Loucy (cell line): ENCODE measurements around the gene KLRC4.
"Not testable (repeated sequence)": the region's sequence is repeated elsewhere in the genome, so short reads cannot be mapped to it uniquely, and the experiment has no call there.

ENCODE experiments used
- H2AFZ ChIP-seq: fragments of 200-600 bp; sonication (generic); 2 replicates; pipeline ENCODE4 v1.6.0; 2016; ENCODE audit warnings: antibody characterized with exemption, mild to moderate bottlenecking, low read length, moderate library complexity
- H3F3A ChIP-seq: fragments of 200-600 bp; 2 replicates; pipeline ENCODE4 v1.6.0; 2016; ENCODE audit warnings: antibody characterized with exemption, low read depth, mild to moderate bottlenecking
- H3K27me3 ChIP-seq: fragments of 200-600 bp; sonication (generic); 2 replicates; pipeline ENCODE4 v1.6.1; 2014; ENCODE audit warnings: low read length, mild to moderate bottlenecking; ENCODE audit not compliant: insufficient read depth, poor library complexity, severe bottlenecking
- H3K36me3 ChIP-seq: fragments of 200-600 bp; sonication (generic); 2 replicates; pipeline ENCODE4 v1.6.1; 2016; ENCODE audit warnings: low read length; ENCODE audit not compliant: insufficient read depth
- H3K4me1 ChIP-seq: fragments of 200-600 bp; sonication (generic); 2 replicates; pipeline ENCODE4 v1.5.1; 2014; ENCODE audit warnings: low read length, mild to moderate bottlenecking; ENCODE audit not compliant: insufficient read depth, poor library complexity, severe bottlenecking
- H3K4me2 ChIP-seq: fragments of 200-600 bp; sonication (generic); 2 replicates; pipeline ENCODE4 v1.6.0; 2014; ENCODE audit warnings: antibody characterized with exemption, low read length, low read depth, mild to moderate bottlenecking; ENCODE audit not compliant: poor library complexity, severe bottlenecking
- H3K4me3 ChIP-seq: fragments of 200-600 bp; sonication (generic); 2 replicates; pipeline ENCODE4 v1.5.1; 2014; ENCODE audit warnings: low read length, mild to moderate bottlenecking, mixed read lengths; ENCODE audit not compliant: poor library complexity, severe bottlenecking
- H3K79me2 ChIP-seq: fragments of 200-600 bp; sonication (generic); 2 replicates; pipeline ENCODE4 v1.6.1; 2014; ENCODE audit warnings: low read length; ENCODE audit not compliant: insufficient read depth
- H3K9ac ChIP-seq: fragments of 200-600 bp; sonication (generic); 2 replicates; pipeline ENCODE4 v1.6.0; 2014; ENCODE audit warnings: mild to moderate bottlenecking, low read depth, low read length, moderate library complexity; ENCODE audit not compliant: poor library complexity, severe bottlenecking
- H3K9me2 ChIP-seq: fragments of 200-600 bp; sonication (generic); replicated peaks from 2 replicates; pipeline ENCODE4 v1.6.1; 2016; ENCODE audit warnings: low read depth, low read length, mixed read lengths
- H3K9me3 ChIP-seq: fragments of 200-600 bp; sonication (generic); 2 replicates; pipeline ENCODE4 v1.6.1; 2014; ENCODE audit warnings: mild to moderate bottlenecking, antibody characterized with exemption, low read length, low read depth; ENCODE audit not compliant: insufficient read depth
- H4K20me1 ChIP-seq: fragments of 200-600 bp; sonication (generic); 2 replicates; pipeline ENCODE4 v1.6.0; 2014; ENCODE audit warnings: antibody characterized with exemption, low read length, mild to moderate bottlenecking; ENCODE audit not compliant: insufficient read depth, poor library complexity, severe bottlenecking
- CTCF ChIP-seq: fragments of 200-600 bp; sonication (generic); conservative IDR thresholded peaks from 2 replicates; pipeline ENCODE4 v1.5.1; 2014; ENCODE audit warnings: mild to moderate bottlenecking, antibody characterized with exemption, low read length
- EZH2phosphoT487 ChIP-seq: fragments of 200-600 bp; IDR thresholded peaks from 2 replicates; pipeline ENCODE4 v1.6.1; 2018; ENCODE audit warnings: antibody characterized with exemption, mild to moderate bottlenecking, moderate library complexity, borderline replicate concordance

KLRC4 gene

GRCh38 chr12:10395390-10395998 lies 14.1 kb downstream of the KLRC4 start:
- Histone ChIP-seq H3K9me2 (no peaks in the 10 kb centered on the region), H3K36me3 (no peaks in the 10 kb centered on the region), H3K4me2 (peak overlapping the region; percentile 53), H4K20me1 (no peaks in the 10 kb centered on the region), H3K4me1 (peaks cover 53% of the 10 kb centered on the region), H3F3A (no peaks in the 10 kb centered on the region), H3K9ac (no peak overlapping the region), H3K9me3 (no peaks in the 10 kb centered on the region), H2AFZ (no peak overlapping the region), H3K79me2 (no peaks in the 10 kb centered on the region), H3K4me3 (peak overlapping the region; percentile 11), H3K27me3 (no peaks in the 10 kb centered on the region)
- TF ChIP-seq CTCF (no peak), EZH2phosphoT487 (no peak)

DNA sequence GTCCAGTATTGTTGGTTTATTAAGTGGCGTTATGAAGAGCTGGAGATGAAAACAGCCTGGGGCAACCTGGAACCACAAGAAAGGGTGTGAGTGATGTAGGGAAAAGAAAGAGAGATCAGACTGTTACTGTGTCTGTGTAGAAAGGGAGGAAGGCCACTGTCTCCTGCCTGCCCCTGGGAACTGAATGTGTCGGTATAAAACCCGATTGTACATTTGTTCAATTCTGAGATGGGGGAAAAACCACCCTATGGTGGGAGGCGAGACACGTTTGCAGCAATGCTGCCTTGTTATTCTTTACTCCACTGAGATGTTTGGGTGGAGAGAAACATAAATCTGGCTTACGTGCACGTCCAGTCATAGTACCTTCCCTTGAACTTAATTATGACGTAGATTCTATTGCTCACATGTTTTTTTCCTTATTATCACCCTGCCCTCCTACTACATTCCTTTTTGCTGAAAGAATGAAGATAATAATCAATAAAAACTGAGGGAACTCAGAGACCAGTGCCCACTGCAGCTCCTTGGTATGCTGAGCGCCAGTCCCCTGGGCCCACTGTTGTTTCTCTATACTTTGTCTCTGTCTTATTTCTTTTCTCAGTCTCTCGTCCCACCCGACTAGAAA lies 14.9 kb downstream of the KLRC4 start:
- not testable (repeated sequence) for H3K36me3 ChIP-seq, H3K79me2 ChIP-seq, H3F3A ChIP-seq, H3K4me3 ChIP-seq, H2AFZ ChIP-seq, H3K9ac ChIP-seq, H3K27me3 ChIP-seq, H3K9me2 ChIP-seq, H4K20me1 ChIP-seq, H3K9me3 ChIP-seq
- peaks cover 53% of the 10 kb centered on the region for H3K4me1 ChIP-seq
- H3K4me2 ChIP-seq = peak overlapping the region; percentile 53

DNA sequence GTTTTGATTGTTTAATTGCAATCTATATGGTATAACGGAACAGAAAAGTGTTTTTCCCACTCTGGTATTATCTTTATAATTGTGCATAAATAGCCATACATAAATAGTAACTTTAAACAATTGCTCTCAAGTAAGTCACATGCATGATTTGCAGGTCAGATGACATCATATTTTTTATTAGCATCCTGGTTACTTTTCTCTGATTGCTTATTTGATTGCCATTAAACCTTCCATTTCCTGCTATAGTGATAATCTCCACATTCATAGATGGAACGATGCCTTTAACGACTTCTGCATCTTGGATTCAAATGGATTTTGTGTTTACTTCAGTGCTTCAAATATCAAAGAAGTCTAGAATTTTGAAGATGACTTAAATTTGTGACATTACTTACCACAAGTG lies 16.3 kb downstream of the KLRC4 start:
- Histone ChIP-seq H3K9me3 (no peaks in the 10 kb centered on the region), H3F3A (no peaks in the 10 kb centered on the region), H4K20me1 (no peaks in the 10 kb centered on the region), H3K79me2 (no peaks in the 10 kb centered on the region), H3K4me2 (peak overlapping the region; percentile 93), H3K27me3 (no peaks in the 10 kb centered on the region), H3K4me3 (no peak overlapping the region), H3K36me3 (no peaks in the 10 kb centered on the region), H3K9ac (peak overlapping the region; percentile 39), H3K9me2 (no peaks in the 10 kb centered on the region), H2AFZ (no peak overlapping the region), H3K4me1 (peaks cover 59% of the 10 kb centered on the region)
- TF ChIP-seq EZH2phosphoT487 (no peak), CTCF (no peak)

GRCh38 chr12:10392394-10392930 lies 17.1 kb downstream of the KLRC4 start:
- no peak for TF ChIP-seq CTCF
- no peak for TF ChIP-seq EZH2phosphoT487
- Histone ChIP-seq H3K9me3 (no peaks in the 10 kb centered on the region), H3K4me1 (peaks cover 52% of the 10 kb centered on the region), H3K4me2 (peak overlapping the region; percentile 93), H3K9me2 (no peaks in the 10 kb centered on the region), H3K27me3 (no peaks in the 10 kb centered on the region), H3F3A (no peaks in the 10 kb centered on the region), H2AFZ (no peak overlapping the region), H3K79me2 (no peaks in the 10 kb centered on the region), H3K36me3 (no peaks in the 10 kb centered on the region), H3K4me3 (peak overlapping the region; percentile 65), H4K20me1 (no peaks in the 10 kb centered on the region), H3K9ac (peak overlapping the region; percentile 72)

GRCh38 chr12:10390991-10391390 lies 18.6 kb downstream of the KLRC4 start:
- H3K4me1 ChIP-seq = peaks cover 46% of the 10 kb centered on the region
- H3K9me3 ChIP-seq, H3K27me3 ChIP-seq, H3K4me2 ChIP-seq, H4K20me1 ChIP-seq, H3F3A ChIP-seq, H3K9me2 ChIP-seq, H3K4me3 ChIP-seq, H3K79me2 ChIP-seq, H3K36me3 ChIP-seq, H3K9ac ChIP-seq, H2AFZ ChIP-seq: not testable (repeated sequence)
